Pulmonary artery endothelial cell (primary cell): ENCODE data around the gene EFCAB8. TPM values are rescaled to one million over a fixed set of nuclear protein-coding genes. Genes with fewer than 3 reads are reported as not detected.

Experiments
- DNase-seq: peaks from one replicate; pipeline ENCODE4 v3.0.0-alpha.2; 2011; ENCODE audit warnings: low read depth, low spot score
- total RNA-seq: library from RNA; depleted of rRNA; stranded (reverse); fragments of >200 nt; gene quantifications from 2 replicates; pipeline ENCODE4 v1.2.3, GENCODE V29; 2014

Gene EFCAB8
- total RNA-seq, 1 donor from 2014 or later = 0.07 TPM

GRCh38 chr20:33005908-33006775, 147.4 kb downstream of the EFCAB8 start:
- DNase-seq = no peak

- DNase-seq = no peak
Observed at GRCh38 chr20:33006776-33007375, 148.2 kb downstream of the EFCAB8 start.

GRCh38 chr20:33007376-33008335, 148.9 kb downstream of the EFCAB8 start, which contains the start of gene BPIFB2:
Gene BPIFB2, plus strand, starts transcription at chr20:33007704. Its CDS starts 871 bp downstream, at chr20:33008575.
- DNase-seq = no peak

- DNase-seq = no peak
Observed at GRCh38 chr20:33008336-33009213, 149.9 kb downstream of the EFCAB8 start.

- DNase-seq = no peak
Observed at GRCh38 chr20:33009214-33010132, 150.8 kb downstream of the EFCAB8 start.

GRCh38 chr20:33010133-33010504, 151.4 kb downstream of the EFCAB8 start:
- DNase-seq = no peak

- DNase-seq = no peak
Observed at GRCh38 chr20:33010674-33011449, 152.1 kb downstream of the EFCAB8 start.

Other genes with a start within 250 kb of the EFCAB8 start
- not detected in 2 replicates for gene C20orf203, start 185.0 kb upstream of the EFCAB8 start, total RNA-seq
- 35.1 and 54.5 TPM in 2 replicates for gene COMMD7, start 115.5 kb upstream of the EFCAB8 start, total RNA-seq
- 4.0 and 4.9 TPM in 2 replicates for gene DNMT3B, start 96.5 kb upstream of the EFCAB8 start, total RNA-seq
- 123 and 154 TPM in 2 replicates for gene MAPRE1, start 39.0 kb upstream of the EFCAB8 start, total RNA-seq
- gene SUN5, start 145.5 kb downstream of the EFCAB8 start, total RNA-seq = not detected in 2 replicates
- not detected in 2 replicates for gene BPIFB2, start 148.8 kb downstream of the EFCAB8 start, total RNA-seq
- not detected in 2 replicates for gene BPIFB6, start 172.7 kb downstream of the EFCAB8 start, total RNA-seq
- gene BPIFB3, start 195.0 kb downstream of the EFCAB8 start, total RNA-seq = not detected in 2 replicates
- gene BPIFB4, start 220.7 kb downstream of the EFCAB8 start, total RNA-seq = not detected in 2 replicates